CD14-positive monocyte (primary cell): ENCODE measurements around the gene DNTTIP2. TPM values are rescaled to one million over a fixed set of nuclear protein-coding genes. Genes with fewer than 3 reads are reported as not detected.

Source experiments
- DNase-seq, 3 donors: peaks; one replicate each; pipeline ENCODE4 v3.0.0-alpha.2; 2011 to 2022
- H2AFZ ChIP-seq: 2 replicates; pipeline ENCODE4 v1.6.0; 2012; ENCODE audit warnings: mild to moderate bottlenecking, low read depth, low read length, inconsistent platforms; ENCODE audit not compliant: insufficient read depth, poor library complexity, severe bottlenecking
- H3K27ac ChIP-seq, 2 donors: 1 replicate in 1 of 2; 2 replicates in 1 of 2; pipeline ENCODE4 v1.5.1; 2012 to 2013; ENCODE audit warnings: low read length in 2 of 2, control low read depth in 1 of 2, inconsistent platforms in 1 of 2, low read depth in 1 of 2, mild to moderate bottlenecking in 1 of 2
- H3K27me3 ChIP-seq, 2 donors: one replicate each; pipeline versions ENCODE4 v1.6.0 to v1.6.1; 2011 to 2013; ENCODE audit warnings: low read length in 2 of 2; ENCODE audit not compliant: control insufficient read depth in 2 of 2, insufficient read depth in 2 of 2
- H3K36me3 ChIP-seq, 2 donors: replicated peaks in 1 of 2; 1 replicate in 1 of 2; 2 replicates in 1 of 2; pipeline versions ENCODE4 v1.5.1 to v1.6.1; 2012 to 2013; ENCODE audit warnings: low read length in 2 of 2, control low read depth in 1 of 2, inconsistent platforms in 1 of 2, mild to moderate bottlenecking in 1 of 2; ENCODE audit not compliant: insufficient read depth in 2 of 2, control insufficient read depth in 1 of 2
- H3K4me1 ChIP-seq, 2 donors: 1 replicate in 1 of 2; 2 replicates in 1 of 2; pipeline versions ENCODE4 v1.5.1 to v1.6.1; 2012 to 2013; ENCODE audit warnings: low read length in 2 of 2, control low read depth in 1 of 2, inconsistent platforms in 1 of 2, mild to moderate bottlenecking in 1 of 2, moderate library complexity in 1 of 2; ENCODE audit not compliant: insufficient read depth in 2 of 2, control insufficient read depth in 1 of 2
- H3K4me2 ChIP-seq: replicated peaks from 2 replicates; pipeline ENCODE3; 2012; ENCODE audit warnings: low read length, moderate library complexity, mild to moderate bottlenecking; ENCODE audit not compliant: poor library complexity, severe bottlenecking; ENCODE audit errors: extremely low read depth
- H3K4me3 ChIP-seq, 3 experiments: fragments of 200-600 bp in 1 of 3; sonication (generic) in 1 of 3; replicated peaks in 1 of 3; 1 replicate in 2 of 3; 2 replicates in 1 of 3; pipeline ENCODE4 v1.5.1; 2011 to 2013; ENCODE audit warnings: low read length in 3 of 3, mild to moderate bottlenecking in 3 of 3, control low read depth in 2 of 3, low read depth in 2 of 3, inconsistent platforms in 1 of 3, moderate library complexity in 1 of 3
- H3K79me2 ChIP-seq: 2 replicates; pipeline ENCODE4 v1.6.0; 2012; ENCODE audit warnings: mild to moderate bottlenecking, control low read depth, inconsistent platforms, low read length, moderate library complexity; ENCODE audit not compliant: insufficient read depth
- H3K9ac ChIP-seq: 2 replicates; pipeline ENCODE4 v1.6.0; 2017; ENCODE audit warnings: low read length, mild to moderate bottlenecking; ENCODE audit not compliant: insufficient read depth, poor library complexity, severe bottlenecking
- H3K9me3 ChIP-seq, 2 donors: replicated peaks in 1 of 2; 1 replicate in 1 of 2; 2 replicates in 1 of 2; pipeline versions ENCODE4 v1.5.1 to v1.6.1; 2012 to 2013; ENCODE audit warnings: low read length in 2 of 2, control low read depth in 1 of 2; ENCODE audit not compliant: control insufficient read depth in 1 of 2, insufficient read depth in 1 of 2
- H4K20me1 ChIP-seq: 2 replicates; pipeline ENCODE4 v1.6.0; 2012; ENCODE audit warnings: mild to moderate bottlenecking, low read length, control low read depth, moderate library complexity; ENCODE audit not compliant: insufficient read depth
- H3K27ac Mint-ChIP-seq, 7 donors: one replicate each; pipeline ENCODE4 v1.8.0; 2020; ENCODE audit warnings: mild to moderate bottlenecking in 7 of 7, mixed read lengths in 7 of 7, moderate library complexity in 6 of 7, inconsistent platforms in 2 of 7
- H3K27me3 Mint-ChIP-seq, 3 donors: one replicate each; pipeline ENCODE4 v1.8.0; 2021 to 2022; ENCODE audit warnings: low read depth in 3 of 3, mild to moderate bottlenecking in 3 of 3, mixed read lengths in 3 of 3, moderate library complexity in 3 of 3, inconsistent platforms in 1 of 3
- H3K36me3 Mint-ChIP-seq, 2 donors: one replicate each; pipeline ENCODE4 v1.8.0; 2020; ENCODE audit warnings: mixed read lengths in 2 of 2, inconsistent platforms in 1 of 2, mild to moderate bottlenecking in 1 of 2
- H3K4me1 Mint-ChIP-seq: one replicate; pipeline ENCODE4 v1.8.0; 2020; ENCODE audit warnings: mild to moderate bottlenecking, mixed read lengths
- H3K4me3 Mint-ChIP-seq, 2 donors: one replicate each; pipeline ENCODE4 v1.8.0; 2020; ENCODE audit warnings: mild to moderate bottlenecking in 2 of 2, mixed read lengths in 2 of 2, moderate library complexity in 1 of 2
- H3K9me3 Mint-ChIP-seq, 7 donors: one replicate each; pipeline ENCODE4 v1.8.0; 2020 to 2022; ENCODE audit warnings: mixed read lengths in 7 of 7, mild to moderate bottlenecking in 6 of 7, moderate library complexity in 6 of 7, inconsistent platforms in 2 of 7
- CTCF ChIP-seq: fragments of 200-600 bp; IDR thresholded peaks from one replicate; pipeline ENCODE4 v1.8.0; 2022; ENCODE audit warnings: antibody characterized with exemption, mild to moderate bottlenecking
- WGBS: methylation state at CpG from one replicate; pipeline ENCODE4 v1.1.5; 2013; ENCODE audit warnings: missing lambda C conversion rate; ENCODE audit not compliant: insufficient coverage; 5-methylcytosine and 5-hydroxymethylcytosine counted together
- intact Hi-C, 2 donors: fragments of 100-400 bp; cut with micrococcal nuclease; formaldehyde crosslinking; loops; one replicate each; pipeline versions ENCODE4 v1.15.0 to v1.15.1; 2023
- polyA plus RNA-seq, 3 donors: library from polyadenylated mRNA; depleted of rRNA in 1 of 3; unstranded in 2 of 3; stranded (reverse) in 1 of 3; fragments of 300-500 nt in 2 of 3; fragments of >200 nt in 1 of 3; fragmentation: Illumina TruSeq in 2 of 3; gene quantifications; 1 replicate in 2 of 3; 2 replicates in 1 of 3; pipeline ENCODE4 v1.2.3, GENCODE V29; 2012 to 2021
- small RNA-seq: library from RNA; depleted of rRNA; stranded (forward); fragments of <200 nt; gene quantifications from one replicate; pipeline ENCODE3, GENCODE V24; 2012; ENCODE audit warnings: low read depth; ENCODE audit not compliant: insufficient read length

Gene DNTTIP2
- polyA plus RNA-seq, 3 donors: 21.1 to 68.8 (median 42.1) TPM

GRCh38 chr1:93816970-93817678 lies 61.9 kb downstream of the DNTTIP2 start:
- H3K9ac ChIP-seq: no peak overlapping the region
- Mint-ChIP-seq H3K9me3 (peaks cover 0 to 2% (median 0%) of the 10 kb centered on the region in 7 donors), H3K27ac (peak overlapping the region; percentile 22 to 76 (median 60)), H3K27me3 (peaks cover 0 to 2% (median 1%) of the 10 kb centered on the region in 3 donors), H3K4me1 (peaks cover 44% of the 10 kb centered on the region), H3K4me3 (peak overlapping the region; percentile 4 to 68), H3K36me3 (no peaks in the 10 kb centered on the region)
- TF ChIP-seq CTCF: no peak
- H3K36me3 ChIP-seq: no peaks in the 10 kb centered on the region
- H2AFZ ChIP-seq: peak overlapping the region; percentile 39
- H3K4me2 ChIP-seq: peak overlapping the region; percentile 50
- DNase-seq: peak in 2 of 3 donors; percentile 33 to 38
- no peaks in the 10 kb centered on the region for H4K20me1 ChIP-seq
- peak overlapping the region; percentile 17 to 24 for H3K27ac ChIP-seq
- no peaks in the 10 kb centered on the region for H3K79me2 ChIP-seq
- H3K4me1 ChIP-seq: peaks cover 29 to 37% of the 10 kb centered on the region in 2 donors
- intact Hi-C loops: loop anchor here in 1 of 2 donors (10.0 kb wide), 1 partner anchor 512 kb away; no protein-coding TSS in a partner anchor
- 13% methylated on average over 1 of the region's 3 CpGs for WGBS
- H3K9me3 ChIP-seq: no peaks in the 10 kb centered on the region
- H3K27me3 ChIP-seq: no peaks in the 10 kb centered on the region
- peak overlapping the region in 1 of 3 experiments; percentile 40 for H3K4me3 ChIP-seq

Small RNA genes lying within 50 kb of the gene (small RNA-seq; reads per million reads assigned to genes)
- gene AL117351.2 (not detected), gene MIR760 (not detected)

Other genes starting within 250 kb of the DNTTIP2 start
- gene BCAR3, start 197.4 kb downstream of the DNTTIP2 start, polyA plus RNA-seq: under 1 TPM in 2 of 3 donors, not detected in 1; 0.05 to 0.41 TPM
- gene GCLM, start 30.2 kb upstream of the DNTTIP2 start, polyA plus RNA-seq: 1 to 10 TPM; 1.2 to 4.4 (median 3.2) TPM
- gene ABCA4, start 241.9 kb upstream of the DNTTIP2 start, polyA plus RNA-seq: not detected